Measurements from ENCODE around the gene C1orf210.

Gene C1orf210

GRCh38 chr1:43247256-43247921 lies 38.0 kb downstream of the C1orf210 start:
- no peak for DNase-seq (ENCODE audit: low read depth)

GRCh38 chr1:43246466-43247213 lies 38.7 kb downstream of the C1orf210 start:
- DNase-seq (ENCODE audit: low read depth), result no peak

- no peak for DNase-seq (ENCODE audit: low read depth)
Measured at GRCh38 chr1:43243299-43243698, 42.1 kb downstream of the C1orf210 start.

GRCh38 chr1:43241413-43241836 lies 44.0 kb downstream of the C1orf210 start:
- DNase-seq (ENCODE audit: low read depth), result no peak

GRCh38 chr1:43239484-43239883 lies 45.9 kb downstream of the C1orf210 start:
- no peak for DNase-seq (ENCODE audit: low read depth)

GRCh38 chr1:43238991-43239469 lies 46.4 kb downstream of the C1orf210 start:
- DNase-seq (ENCODE audit: low read depth), result no peak

- DNase-seq (ENCODE audit: low read depth), result no peak
Measured at GRCh38 chr1:43238085-43238484, 47.3 kb downstream of the C1orf210 start.

GRCh38 chr1:43237121-43237520 lies 48.3 kb downstream of the C1orf210 start:
- DNase-seq (ENCODE audit: low read depth), result no peak

- no peak for DNase-seq (ENCODE audit: low read depth)
Measured at GRCh38 chr1:43235451-43236121, 49.8 kb downstream of the C1orf210 start.

GRCh38 chr1:43235040-43235439 lies 50.3 kb downstream of the C1orf210 start:
- no peak for DNase-seq (ENCODE audit: low read depth)

- DNase-seq (ENCODE audit: low read depth), result no peak
Measured at GRCh38 chr1:43234267-43234666, 51.1 kb downstream of the C1orf210 start.

- no peak for DNase-seq (ENCODE audit: low read depth)
Measured at GRCh38 chr1:43233631-43234030, 51.8 kb downstream of the C1orf210 start.

GRCh38 chr1:43232482-43232881 lies 52.9 kb downstream of the C1orf210 start:
- no peak for DNase-seq (ENCODE audit: low read depth)

- no peak for DNase-seq (ENCODE audit: low read depth)
Measured at GRCh38 chr1:43232074-43232473, 53.3 kb downstream of the C1orf210 start.

Data from stimulated activated CD8-positive, alpha-beta memory T cell treated with anti-CD3 and anti-CD28 coated beads, Interleukin-15, amount 100 ng/mL, for 24 hours (primary cell).